Fibroblast of lung (primary cell): Measurements from ENCODE around the gene IMMP2L. TPM values are rescaled to one million over a fixed set of nuclear protein-coding genes. Genes with fewer than 3 reads are reported as not detected.

ENCODE experiments used
- DNase-seq, 2 donors: peaks; one replicate each; pipeline versions ENCODE4 v3.0.0 to v3.0.0-alpha.2; 2010; ENCODE audit warnings: low read depth in 2 of 2
- H2AFZ ChIP-seq: 2 replicates; pipeline ENCODE4 v1.5.1; 2012; ENCODE audit warnings: low read length, control low read depth, inconsistent platforms
- H3K27ac ChIP-seq: 2 replicates; pipeline ENCODE4 v1.5.1; 2011; ENCODE audit warnings: low read length, control low read depth; ENCODE audit not compliant: insufficient read depth
- H3K27me3 ChIP-seq: 2 replicates; pipeline ENCODE4 v1.5.1; 2011; ENCODE audit warnings: mild to moderate bottlenecking, low read length; ENCODE audit not compliant: control insufficient read depth, insufficient read depth
- H3K36me3 ChIP-seq: 2 replicates; pipeline ENCODE4 v1.5.1; 2011; ENCODE audit warnings: low read length; ENCODE audit not compliant: control insufficient read depth, insufficient read depth
- H3K4me1 ChIP-seq: 2 replicates; pipeline ENCODE4 v1.5.1; 2011; ENCODE audit warnings: low read length; ENCODE audit not compliant: control insufficient read depth, insufficient read depth; ENCODE audit errors: extremely low read depth
- H3K4me2 ChIP-seq: 2 replicates; pipeline ENCODE4 v1.5.1; 2011; ENCODE audit warnings: low read length, control low read depth; ENCODE audit not compliant: insufficient read depth; ENCODE audit errors: extremely low read depth
- H3K4me3 ChIP-seq, 4 experiments: fragments of 200-600 bp in 1 of 4; sonication (generic) in 1 of 4; replicated peaks in 1 of 4; 2 replicates each; pipeline ENCODE4 v1.5.1; 2011 to 2016; ENCODE audit warnings: low read length in 4 of 4, low read depth in 3 of 4, mild to moderate bottlenecking in 3 of 4, control low read depth in 2 of 4, inconsistent platforms in 1 of 4, mixed read lengths in 1 of 4; ENCODE audit not compliant: insufficient read depth in 1 of 4; ENCODE audit errors: control extremely low read depth in 1 of 4
- H3K79me2 ChIP-seq: 2 replicates; pipeline ENCODE4 v1.5.1; 2012; ENCODE audit warnings: mild to moderate bottlenecking, low read length, inconsistent platforms; ENCODE audit not compliant: control insufficient read depth, insufficient read depth
- H3K9ac ChIP-seq: 2 replicates; pipeline ENCODE4 v1.5.1; 2011; ENCODE audit warnings: mild to moderate bottlenecking, low read length, control low read depth; ENCODE audit not compliant: insufficient read depth
- H3K9me3 ChIP-seq: 2 replicates; pipeline ENCODE4 v1.5.1; 2012; ENCODE audit warnings: low read depth, low read length; ENCODE audit not compliant: control insufficient read depth, insufficient read depth
- H4K20me1 ChIP-seq: 2 replicates; pipeline ENCODE4 v1.5.1; 2011; ENCODE audit warnings: low read length; ENCODE audit not compliant: control insufficient read depth, insufficient read depth; ENCODE audit errors: extremely low read depth
- CTCF ChIP-seq, 2 donors: IDR thresholded peaks in 1 of 2; conservative IDR thresholded peaks in 1 of 2; 1 replicate in 1 of 2; 2 replicates in 1 of 2; pipeline ENCODE4 v1.5.1; 2011 to 2012; ENCODE audit warnings: low read length in 2 of 2, control low read depth in 1 of 2, inconsistent platforms in 1 of 2, low read depth in 1 of 2, mild to moderate bottlenecking in 1 of 2
- EZH2 ChIP-seq: IDR thresholded peaks from 2 replicates; pipeline ENCODE4 v1.5.1; 2012; ENCODE audit warnings: low read length, control low read depth, mild to moderate bottlenecking; ENCODE audit errors: missing control alignments
- polyA plus RNA-seq, 2 donors: library from polyadenylated mRNA; depleted of rRNA in 1 of 2; stranded (reverse) in 1 of 2; unstranded in 1 of 2; fragments of >200 nt; gene quantifications; 2 replicates each; pipeline ENCODE4 v1.2.1, GENCODE V29; 2011 to 2012; ENCODE audit warnings: missing spikeins in 1 of 2
- total RNA-seq: library from RNA; depleted of rRNA; stranded (reverse); fragments of >200 nt; gene quantifications from 2 replicates; pipeline ENCODE4 v1.2.1, GENCODE V29; 2014

IMMP2L gene
- total and polyA plus RNA-seq, 2 donors (not counting 1 experiment from before 2014, with no cell fraction given), result 6.9 to 14.4 TPM

- TF ChIP-seq EZH2 (no peak), CTCF (conservative IDR thresholded peaks at IDR 0.05 in 1 of 2, IDR thresholded peaks at IDR 0.05 in 1 of 2; ENCODE audit: low read depth in 1 of 2, low read length in 2 of 2) (no peak)
- H4K20me1 ChIP-seq, result no peaks in the 10 kb centered on the region
- no peak overlapping the region for H3K27ac ChIP-seq
- no peaks in the 10 kb centered on the region for H3K27me3 ChIP-seq
- no peaks in the 10 kb centered on the region for H3K9me3 ChIP-seq
- H3K9ac ChIP-seq, result no peak overlapping the region
- DNase-seq, result peak in 1 of 2 donors; percentile 26
- no peak overlapping the region for H3K4me2 ChIP-seq
- no peaks in the 10 kb centered on the region for H3K4me1 ChIP-seq
- no peaks in the 10 kb centered on the region for H3K36me3 ChIP-seq
- H2AFZ ChIP-seq, result no peak overlapping the region
- no peak overlapping the region for H3K4me3 ChIP-seq
- H3K79me2 ChIP-seq, result no peaks in the 10 kb centered on the region
Measured at GRCh38 chr7:111005445-111005844, 556.8 kb downstream of the IMMP2L start.

GRCh38 chr7:111004310-111004901, 557.9 kb downstream of the IMMP2L start:
- no peaks in the 10 kb centered on the region for H3K79me2 ChIP-seq
- H4K20me1 ChIP-seq, result no peaks in the 10 kb centered on the region
- no peak overlapping the region for H2AFZ ChIP-seq
- H3K4me3 ChIP-seq, result no peak overlapping the region
- H3K36me3 ChIP-seq, result no peaks in the 10 kb centered on the region
- H3K9me3 ChIP-seq, result no peaks in the 10 kb centered on the region
- no peak overlapping the region for H3K27ac ChIP-seq
- no peak overlapping the region for H3K9ac ChIP-seq
- TF ChIP-seq EZH2 (no peak), CTCF (conservative IDR thresholded peaks at IDR 0.05 in 1 of 2, IDR thresholded peaks at IDR 0.05 in 1 of 2; ENCODE audit: low read depth in 1 of 2, low read length in 2 of 2) (no peak)
- H3K27me3 ChIP-seq, result no peaks in the 10 kb centered on the region
- no peaks in the 10 kb centered on the region for H3K4me1 ChIP-seq
- no peak for DNase-seq
- no peak overlapping the region for H3K4me2 ChIP-seq

GRCh38 chr7:111003883-111004282, 558.4 kb downstream of the IMMP2L start:
- Histone ChIP-seq H3K9me3 (no peaks in the 10 kb centered on the region), H3K36me3 (no peaks in the 10 kb centered on the region), H2AFZ (no peak overlapping the region), H3K4me1 (no peaks in the 10 kb centered on the region), H3K4me2 (no peak overlapping the region), H3K4me3 (no peak overlapping the region), H3K79me2 (no peaks in the 10 kb centered on the region), H3K27me3 (no peaks in the 10 kb centered on the region), H4K20me1 (no peaks in the 10 kb centered on the region), H3K9ac (no peak overlapping the region), H3K27ac (no peak overlapping the region)
- no peak for DNase-seq
- TF ChIP-seq CTCF (conservative IDR thresholded peaks at IDR 0.05 in 1 of 2, IDR thresholded peaks at IDR 0.05 in 1 of 2; ENCODE audit: low read depth in 1 of 2, low read length in 2 of 2), result no peak
- no peak for TF ChIP-seq EZH2
